A549 (cell line): ENCODE results near the gene TMEM121.

Experiments
- BHLHE40 ChIP-seq: IDR thresholded peaks from 2 replicates; pipeline ENCODE4 v1.6.1; 2012; ENCODE audit warnings: low read depth, low read length, inconsistent platforms
- CTCF ChIP-seq: fragments of >200 bp; sonication (Bioruptor Twin); formaldehyde crosslinking; IDR thresholded peaks from 3 replicates; pipeline ENCODE4 v1.5.1; 2016
- RCOR1 ChIP-seq: fragments of 150-350 bp; IDR thresholded peaks from 2 replicates; pipeline ENCODE4 v1.6.1; 2014; ENCODE audit warnings: antibody characterized with exemption, low read length, low read depth
- RFX5 ChIP-seq: fragments of 450-650 bp; IDR thresholded peaks from 2 replicates; pipeline ENCODE4 v1.7.1; 2014; ENCODE audit warnings: antibody characterized with exemption, mild to moderate bottlenecking, moderate library complexity
- RNF2 ChIP-seq: fragments of 200-600 bp; sonication (generic); IDR thresholded peaks from 2 replicates; pipeline ENCODE4 v1.6.1; 2016; ENCODE audit warnings: low read depth, mild to moderate bottlenecking, antibody characterized with exemption, moderate library complexity, borderline replicate concordance

GRCh38 chr14:105496831-105497591, 29.4 kb upstream of the TMEM121 start:
- TF ChIP-seq CTCF = no peak
- no peak for TF ChIP-seq RCOR1
- no peak for TF ChIP-seq BHLHE40
- TF ChIP-seq RNF2 = no peak
- TF ChIP-seq RFX5 = no peak
